G401.6 (cell line): ENCODE data around the gene OSBPL1A.

Experiments
- FAIRE-seq: peaks from 2 replicates; lab custom pipeline; 2012; peaks lifted over from hg19 to GRCh38; lab: Jason Lieb, UNC

The OSBPL1A gene

DNA sequence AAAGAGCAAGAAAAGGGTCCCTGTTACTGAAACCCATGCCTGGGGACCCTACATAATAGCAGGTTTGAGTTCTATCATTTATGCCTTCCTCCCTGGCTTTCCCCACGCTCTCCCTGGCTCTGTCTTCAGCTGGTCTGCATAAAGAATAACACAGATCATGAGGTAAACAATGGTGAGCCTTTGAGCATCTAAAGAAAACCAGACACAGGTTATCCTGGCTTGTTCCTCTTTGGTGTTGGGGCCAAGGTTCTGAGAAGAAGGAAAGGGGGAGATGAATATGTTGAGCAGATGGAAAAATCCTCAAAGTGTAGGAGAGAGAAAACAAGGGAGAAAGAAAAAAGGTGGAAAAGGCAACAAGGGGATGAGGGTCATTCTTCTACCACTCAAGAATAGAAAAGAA is 131.5 kb downstream of the OSBPL1A start:
- no peak for FAIRE-seq

DNA sequence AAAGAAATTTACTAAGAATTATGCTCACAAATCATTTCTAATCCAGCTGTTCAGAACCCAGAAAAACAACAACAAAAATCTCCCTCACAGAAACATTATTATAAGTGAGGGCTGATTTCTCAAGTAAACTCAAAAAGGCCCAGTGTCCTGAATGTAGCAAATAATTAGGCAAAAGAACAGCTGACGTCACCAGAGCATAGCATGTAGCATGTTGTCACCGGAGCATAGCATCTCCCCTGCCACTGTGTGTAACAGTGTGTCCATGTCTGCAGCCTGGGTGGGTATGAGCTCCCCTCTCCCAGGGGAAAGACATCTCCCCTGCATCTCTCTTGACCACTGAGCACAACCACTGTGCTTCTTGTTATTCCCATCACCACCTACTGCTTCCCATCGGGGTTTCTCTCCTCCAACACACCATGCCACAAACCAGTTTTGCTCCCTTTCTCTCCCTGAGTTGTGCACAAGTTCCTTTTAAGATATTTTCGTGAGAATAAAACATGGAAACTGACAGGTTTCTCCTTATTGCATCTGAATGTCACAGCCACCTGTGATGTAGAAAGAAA is 132.0 kb downstream of the OSBPL1A start:
- no peak for FAIRE-seq

DNA sequence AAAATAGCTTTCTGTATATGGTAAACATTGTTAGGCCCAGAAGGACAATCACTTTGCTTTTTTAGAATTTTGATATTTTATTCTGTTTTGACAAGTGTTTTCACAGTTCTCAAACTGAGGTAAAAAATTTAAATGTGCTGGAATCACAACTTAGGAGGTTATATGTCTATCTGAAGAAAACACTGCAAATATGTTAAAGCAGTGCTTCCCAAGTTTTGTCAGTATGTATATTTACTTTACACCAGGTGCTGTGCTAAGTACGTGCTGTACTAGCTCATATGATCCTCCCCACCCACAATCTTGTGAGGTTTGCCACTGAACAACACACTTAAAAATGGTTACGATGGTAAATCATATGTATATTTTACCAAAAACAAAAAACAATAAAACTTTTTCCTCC is 134.6 kb downstream of the OSBPL1A start:
- FAIRE-seq: no peak

DNA sequence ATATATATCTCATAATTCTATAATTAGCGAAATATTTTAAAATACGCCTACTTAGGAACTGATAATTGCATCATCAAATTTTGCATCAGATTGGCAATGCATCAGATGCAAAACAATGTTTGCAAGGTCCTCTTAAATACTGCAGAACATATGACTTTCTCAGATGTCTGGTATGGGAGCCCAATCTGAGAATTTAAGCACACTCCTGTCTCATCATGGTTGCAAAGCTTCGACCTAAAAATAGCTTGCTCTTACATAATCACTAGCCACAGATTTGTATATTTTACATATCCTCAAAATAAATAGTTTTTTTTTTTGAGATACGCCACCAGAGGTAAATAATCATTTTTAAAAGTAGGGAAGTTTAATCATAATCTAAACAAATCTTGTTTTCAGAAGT is 135.5 kb downstream of the OSBPL1A start:
- peak; percentile 40 for FAIRE-seq

DNA sequence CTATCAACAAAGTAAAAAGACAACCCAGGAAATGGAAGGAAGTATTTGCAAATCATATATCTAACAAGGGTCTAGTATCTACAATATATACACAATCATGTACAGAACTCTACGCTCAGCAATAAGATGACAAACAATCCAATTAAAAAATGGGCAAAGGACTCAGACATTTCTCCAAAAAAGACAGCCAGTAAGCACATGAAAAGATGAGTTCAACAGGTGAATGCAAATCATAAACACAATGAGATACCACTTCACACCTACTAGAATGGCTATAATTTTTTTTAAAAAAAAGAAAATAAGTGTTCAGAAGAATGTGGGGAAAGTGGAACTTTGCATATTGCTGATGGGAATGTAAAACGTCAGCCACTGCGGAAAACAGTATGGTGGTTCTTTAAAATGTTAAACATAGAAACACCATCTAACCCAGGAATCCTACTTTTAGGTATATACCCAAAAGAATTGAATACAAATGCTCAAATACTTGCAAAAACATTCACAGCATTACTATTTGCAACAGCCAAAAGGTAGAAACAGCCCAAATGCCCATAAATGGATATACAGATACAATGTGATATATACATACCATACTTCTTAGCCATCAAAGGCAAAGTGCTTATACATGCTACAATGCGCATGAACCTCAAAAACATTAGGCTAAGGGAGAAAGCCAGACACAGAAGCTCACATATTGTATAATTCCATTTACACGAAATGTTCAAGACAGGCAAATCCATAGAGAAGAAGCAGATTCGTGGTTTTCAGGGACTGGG is 137.6 kb downstream of the OSBPL1A start:
- FAIRE-seq: no peak

DNA sequence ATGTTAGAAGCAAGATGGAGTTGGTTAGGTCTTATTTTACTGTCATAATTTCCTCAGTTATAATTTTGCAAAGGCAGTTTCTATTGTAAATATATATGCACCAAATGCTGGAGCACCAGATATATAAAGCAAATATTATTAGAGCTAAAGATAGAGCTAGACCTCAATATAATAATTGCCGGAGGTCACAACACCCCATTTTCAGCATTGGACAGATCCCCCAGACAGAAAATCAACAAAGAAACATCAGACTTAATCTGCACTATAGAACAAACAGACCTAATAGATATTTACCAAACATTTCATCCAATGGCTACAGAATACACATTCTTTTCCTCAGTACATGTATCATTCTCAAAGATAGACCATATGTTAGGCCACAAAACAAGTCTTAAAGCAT is 143.6 kb downstream of the OSBPL1A start:
- no peak for FAIRE-seq

DNA sequence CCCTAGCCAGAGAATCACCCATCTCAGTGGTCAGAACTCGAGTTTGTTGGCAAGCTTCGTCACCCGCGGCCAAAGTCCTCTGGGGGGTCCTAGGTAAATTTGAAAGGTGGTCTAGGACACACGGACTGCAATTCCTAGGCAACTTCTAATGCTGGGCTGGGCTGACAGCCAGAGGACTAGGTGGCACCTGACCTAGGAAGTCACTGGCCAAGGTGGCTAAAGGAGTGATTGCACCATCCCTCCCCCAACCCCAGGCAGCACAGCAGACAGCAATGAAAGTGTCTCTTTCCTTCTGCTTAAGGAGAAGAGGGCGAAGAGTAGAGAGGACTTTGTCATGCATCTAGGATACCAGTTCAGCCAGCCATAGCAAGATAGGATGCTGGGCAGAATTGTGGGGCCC is 147.9 kb downstream of the OSBPL1A start:
- FAIRE-seq: no peak

DNA sequence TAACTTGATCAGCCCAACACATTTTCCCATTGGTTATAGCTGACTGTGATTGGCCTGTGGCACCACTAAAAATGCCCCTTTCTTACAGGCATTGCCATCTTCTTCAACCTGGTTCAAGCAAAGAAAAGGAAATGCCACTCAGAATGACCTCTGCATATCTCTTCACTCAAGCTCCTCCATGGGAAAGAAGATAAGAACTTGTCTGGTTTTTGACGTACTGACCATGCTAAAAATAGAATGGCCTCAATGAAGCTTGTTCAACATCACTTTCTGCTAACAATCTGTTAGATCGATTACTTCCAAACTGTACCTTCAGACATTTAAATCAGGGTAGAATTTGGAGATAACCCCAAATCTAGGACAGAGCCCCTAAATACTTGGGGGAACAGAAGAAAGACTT is 149.3 kb downstream of the OSBPL1A start:
- FAIRE-seq: no peak

DNA sequence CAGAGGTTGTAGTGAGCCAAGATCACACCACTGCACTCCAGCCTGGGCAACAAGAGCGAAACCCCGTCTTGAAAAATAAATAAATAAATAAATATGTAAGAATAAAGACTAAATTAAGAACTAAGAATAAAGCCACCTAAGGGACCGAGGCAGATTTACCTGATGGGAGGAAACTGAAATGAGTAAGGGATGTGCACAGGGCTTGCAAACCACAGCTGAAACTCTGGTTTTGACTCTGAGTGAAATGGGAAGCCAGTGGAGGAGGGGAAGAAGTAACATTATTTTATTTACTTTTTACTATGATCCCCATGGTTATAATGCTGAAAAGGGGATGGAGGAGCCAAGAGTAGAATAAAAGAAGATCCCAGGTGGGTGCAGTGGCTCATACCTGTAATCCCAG is 151.5 kb downstream of the OSBPL1A start:
- no peak for FAIRE-seq

DNA sequence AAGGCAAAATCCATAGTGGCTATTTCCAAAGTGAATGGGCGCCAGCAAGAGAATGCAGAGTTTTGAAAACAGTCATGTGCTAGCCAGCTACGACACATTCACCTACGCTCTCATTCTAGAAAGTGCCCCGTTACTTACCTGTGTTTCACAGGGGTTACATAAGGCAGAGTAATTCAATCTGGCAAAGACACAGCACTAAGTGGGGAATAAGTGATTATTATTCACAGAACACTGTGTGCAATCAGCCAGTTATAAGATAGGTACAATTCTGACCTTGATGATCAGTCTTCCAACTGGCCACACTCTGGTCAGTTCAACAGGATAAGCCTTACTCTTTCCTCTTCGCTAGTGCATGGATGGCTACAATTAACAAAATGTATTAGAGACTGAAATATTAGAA is 152.9 kb downstream of the OSBPL1A start:
- no peak for FAIRE-seq

DNA sequence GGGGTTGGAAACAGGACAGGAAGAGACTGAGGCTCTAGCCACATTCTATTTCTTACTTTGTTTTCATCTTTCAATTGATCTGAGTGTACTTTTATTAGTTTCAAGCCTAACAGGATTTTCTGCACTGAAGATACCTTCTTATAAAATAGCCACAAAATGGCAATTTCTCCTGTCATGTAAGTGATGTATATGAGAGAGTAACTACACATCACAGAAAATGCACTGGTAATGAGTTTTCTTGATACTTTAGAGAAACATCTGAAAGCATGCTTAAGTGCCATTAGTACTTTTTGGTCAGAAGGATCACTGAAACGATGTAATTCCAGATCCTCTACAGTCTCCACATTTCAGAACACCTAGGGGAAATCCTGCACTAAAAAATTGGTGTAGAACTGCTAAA is 153.9 kb downstream of the OSBPL1A start:
- no peak for FAIRE-seq

DNA sequence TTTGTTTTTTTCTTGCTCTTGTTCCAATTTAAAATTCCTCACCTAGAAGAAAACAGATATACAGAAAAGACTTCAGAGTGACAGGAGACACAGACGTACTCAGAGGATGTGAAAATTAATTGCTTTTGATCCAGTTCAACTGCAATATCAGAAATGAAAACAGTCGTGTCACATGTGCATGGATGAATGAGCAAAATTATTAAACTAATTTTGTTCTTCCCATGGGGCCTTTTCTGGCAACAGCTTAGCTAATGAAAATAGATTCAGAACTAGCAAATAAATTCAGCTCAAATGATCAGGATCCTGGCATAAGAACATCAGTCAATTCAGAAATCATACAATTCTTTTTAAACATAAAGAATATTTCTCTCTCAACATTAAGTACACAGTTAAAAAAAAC is 158.3 kb downstream of the OSBPL1A start:
- no peak for FAIRE-seq

DNA sequence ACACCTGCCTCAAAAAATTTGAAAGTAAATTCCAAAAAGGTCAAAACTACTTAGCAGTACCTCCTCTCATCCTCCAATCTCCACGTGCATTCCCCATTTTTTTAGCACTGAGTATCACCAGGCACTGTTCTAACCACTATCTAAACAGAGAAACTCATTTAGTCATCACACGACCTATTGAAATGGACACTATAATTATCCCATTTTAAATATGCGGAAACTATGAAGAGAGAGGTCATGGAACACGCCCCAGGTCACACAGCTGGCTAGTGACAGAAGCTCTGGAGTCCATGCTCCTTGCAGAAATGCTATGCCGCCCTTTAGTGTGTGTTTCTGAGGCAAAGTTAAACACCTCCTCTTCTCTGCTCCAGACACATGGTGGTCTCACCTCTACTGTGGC is 159.2 kb downstream of the OSBPL1A start:
- no peak for FAIRE-seq

DNA sequence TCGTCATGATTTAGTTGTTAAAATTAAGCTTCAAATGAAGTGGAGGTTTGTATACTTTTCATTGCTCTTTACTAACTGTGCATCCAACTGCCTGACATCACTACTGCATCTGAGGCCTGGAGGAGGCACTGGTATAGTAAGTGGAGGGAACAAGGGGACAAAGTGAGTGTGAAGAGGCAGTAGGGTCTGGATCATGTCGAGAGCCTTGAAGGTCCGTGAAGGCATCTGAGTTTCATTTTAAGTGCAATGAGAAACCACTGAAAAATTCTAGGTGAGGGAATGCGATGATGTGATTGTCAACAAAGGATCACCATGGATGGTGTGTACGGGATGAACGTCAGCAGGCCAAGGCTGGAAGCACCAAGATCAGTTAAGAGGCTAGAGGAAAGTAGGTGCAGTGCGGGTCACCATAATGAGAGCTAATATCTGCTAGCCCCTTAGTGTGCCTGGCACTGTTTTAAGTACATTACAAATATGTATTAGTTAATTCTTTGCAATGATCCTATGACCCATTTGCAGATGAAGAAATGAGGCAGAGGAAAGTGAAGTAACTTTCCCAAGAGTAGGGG is 162.7 kb downstream of the OSBPL1A start:
- no peak for FAIRE-seq

DNA sequence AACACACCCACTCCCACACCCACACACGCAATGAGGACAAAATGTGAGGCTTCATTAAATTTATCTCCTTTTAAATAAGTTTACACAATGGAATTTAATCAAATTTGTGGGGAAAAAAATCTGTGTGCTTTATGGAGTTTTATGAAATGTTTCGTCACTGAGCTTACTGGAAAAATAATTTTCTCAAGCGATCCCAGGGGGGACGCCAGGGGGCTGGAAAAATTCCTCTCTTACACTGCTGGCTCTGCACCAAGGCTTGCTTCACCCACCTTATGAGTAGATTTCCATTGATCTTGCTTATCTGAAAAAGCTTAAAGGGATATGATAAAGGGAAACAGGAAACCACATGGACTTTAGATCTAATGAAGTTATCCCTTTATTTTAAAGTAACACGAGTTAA is 163.3 kb downstream of the OSBPL1A start:
- FAIRE-seq: no peak

DNA sequence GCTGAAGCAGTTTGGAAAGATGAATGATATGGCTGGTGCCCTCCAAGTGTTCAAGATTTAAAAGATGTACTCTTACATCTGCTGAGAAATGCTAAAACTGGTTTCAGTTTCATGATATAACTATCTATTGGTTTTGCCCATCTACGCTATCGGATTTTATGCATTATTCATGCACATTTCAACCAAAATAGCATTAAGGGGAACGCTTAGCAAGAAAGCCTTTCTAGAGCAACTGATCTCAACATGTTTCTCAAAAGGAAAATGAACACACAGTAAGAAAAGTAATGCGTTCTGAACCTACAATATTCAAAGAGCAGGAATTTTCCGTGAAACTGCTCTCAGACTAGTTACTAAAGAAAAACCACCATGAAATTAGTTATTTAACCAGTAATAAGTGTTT is 164.8 kb downstream of the OSBPL1A start:
- no peak for FAIRE-seq

DNA sequence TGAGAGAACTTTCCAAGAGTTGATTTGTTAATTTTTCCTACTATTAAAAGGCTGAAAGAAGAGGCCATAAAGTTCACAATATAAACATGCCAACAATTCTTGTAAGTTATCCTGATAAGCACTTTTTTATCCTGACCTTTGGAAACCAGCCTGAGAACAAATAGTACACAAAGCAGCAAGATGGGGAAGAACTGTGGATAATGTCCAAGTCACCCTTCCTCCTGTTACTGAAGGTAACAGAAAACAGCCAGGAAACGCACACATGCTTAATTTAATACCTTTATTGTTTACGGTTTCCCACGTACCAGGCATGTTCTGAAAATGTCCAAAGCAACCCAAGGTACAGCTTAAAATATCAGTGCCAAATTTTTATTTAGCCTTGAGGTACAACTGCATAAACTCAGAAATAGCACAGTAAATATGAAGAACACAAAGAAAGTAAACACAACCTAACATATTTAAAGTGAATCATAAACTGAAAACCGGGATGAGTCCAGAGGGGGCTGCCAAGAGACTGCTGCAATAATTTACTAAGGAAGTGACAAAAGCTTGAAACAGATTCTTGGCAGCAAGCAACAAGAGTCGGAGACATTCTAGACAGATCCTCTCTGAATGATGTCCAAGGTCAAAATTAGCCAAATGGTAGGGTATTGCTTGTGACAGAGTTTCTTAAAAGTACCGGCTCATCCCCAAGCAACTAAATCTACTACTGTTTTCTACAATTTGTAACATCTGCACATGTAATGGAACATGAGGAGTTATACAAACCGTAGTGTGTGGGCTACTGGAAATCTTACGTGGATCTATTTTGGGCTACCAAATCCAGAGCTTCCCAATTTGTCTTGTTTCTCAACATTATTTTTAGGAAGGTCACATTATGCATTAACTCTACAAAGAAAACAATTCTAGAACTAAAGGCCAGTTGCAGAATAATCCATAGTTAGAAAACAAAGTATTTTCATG is 165.6 kb downstream of the OSBPL1A start:
- FAIRE-seq: no peak

DNA sequence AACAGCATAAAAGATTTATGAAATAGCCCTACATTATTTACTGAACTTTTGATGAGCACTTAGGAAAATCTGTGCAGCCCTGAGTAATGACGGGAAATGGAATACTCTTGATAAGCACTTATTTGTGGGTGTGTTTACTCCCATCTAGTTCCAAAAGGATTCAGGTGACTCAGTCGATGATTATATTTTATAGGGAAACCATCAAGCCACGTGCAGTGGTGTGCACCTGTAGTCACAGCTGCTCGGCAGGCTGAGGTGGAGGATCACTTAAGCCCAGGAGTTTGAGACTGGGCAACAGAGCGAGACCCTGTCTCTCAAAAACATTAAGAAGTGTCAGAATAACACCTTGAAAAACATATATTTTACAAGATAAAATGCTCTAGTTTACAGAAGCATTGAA is 166.9 kb downstream of the OSBPL1A start:
- FAIRE-seq: no peak

DNA sequence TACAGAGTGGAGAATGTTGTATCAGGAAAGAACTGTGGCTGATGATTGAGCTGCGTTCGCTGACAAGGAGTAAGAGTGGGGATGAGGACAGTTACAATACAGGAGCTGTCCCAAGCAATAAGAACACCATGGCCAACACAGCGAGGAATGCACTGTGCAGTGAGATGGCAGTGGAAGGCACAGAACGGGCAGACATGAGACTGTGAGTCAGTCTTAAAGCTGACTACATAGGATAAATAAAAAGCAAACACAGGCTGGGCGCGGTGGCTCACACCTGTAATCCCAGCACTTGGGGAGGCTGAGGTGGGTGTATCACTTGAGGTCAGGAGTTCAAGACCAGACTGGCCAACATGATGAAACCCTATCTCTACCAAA is 169.0 kb downstream of the OSBPL1A start:
- FAIRE-seq: no peak

DNA sequence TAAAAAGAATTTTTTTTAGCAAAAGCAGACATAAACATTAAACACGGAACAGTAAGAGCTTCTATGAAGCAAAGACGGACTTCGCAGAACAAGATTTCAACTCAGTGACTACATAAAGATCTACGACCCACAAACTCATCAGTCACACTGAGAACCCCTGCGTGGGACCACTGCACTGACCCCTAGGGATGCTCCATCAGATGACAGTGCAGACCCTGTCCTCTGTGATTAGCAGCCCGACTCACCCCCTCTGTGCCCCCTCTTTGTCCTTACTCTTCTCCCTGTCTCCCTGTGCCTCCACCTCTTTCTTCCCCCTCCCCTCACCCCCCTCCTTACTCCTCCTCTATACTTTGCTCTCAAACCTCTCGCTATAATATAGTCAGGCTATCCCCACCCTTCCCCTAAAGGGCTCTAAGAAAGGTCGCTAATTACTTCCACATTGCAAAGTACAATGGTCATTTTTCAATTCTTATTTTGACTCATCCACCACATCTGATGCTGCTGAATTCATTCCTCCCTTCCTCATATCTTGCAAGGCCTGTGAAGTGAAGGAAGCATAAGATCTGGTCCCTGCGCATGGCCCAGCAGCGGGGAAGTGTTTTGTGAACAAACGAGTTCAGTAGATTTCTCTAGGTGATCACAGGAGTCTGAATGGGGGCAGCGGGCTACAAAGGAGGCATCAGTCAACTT is 169.5 kb downstream of the OSBPL1A start:
- FAIRE-seq: no peak

DNA sequence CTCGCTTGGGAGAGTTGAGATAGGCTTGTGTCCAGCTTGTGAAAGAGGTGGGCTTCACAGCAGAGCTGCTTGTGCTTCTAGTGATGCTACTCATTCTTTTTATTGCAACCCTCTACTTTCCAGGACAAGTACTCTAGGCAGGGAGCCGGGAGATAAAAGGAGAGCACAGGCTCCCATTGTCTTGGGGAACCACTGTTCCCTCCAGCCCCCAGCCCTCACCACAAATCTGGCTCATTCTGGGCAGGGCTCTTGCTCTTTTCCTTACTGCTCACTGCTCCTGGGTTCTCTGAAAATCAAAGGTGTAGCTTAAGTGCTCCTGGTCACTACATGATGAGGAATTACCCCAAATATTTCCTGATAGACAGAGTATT is 177.3 kb downstream of the OSBPL1A start:
- FAIRE-seq: no peak

DNA sequence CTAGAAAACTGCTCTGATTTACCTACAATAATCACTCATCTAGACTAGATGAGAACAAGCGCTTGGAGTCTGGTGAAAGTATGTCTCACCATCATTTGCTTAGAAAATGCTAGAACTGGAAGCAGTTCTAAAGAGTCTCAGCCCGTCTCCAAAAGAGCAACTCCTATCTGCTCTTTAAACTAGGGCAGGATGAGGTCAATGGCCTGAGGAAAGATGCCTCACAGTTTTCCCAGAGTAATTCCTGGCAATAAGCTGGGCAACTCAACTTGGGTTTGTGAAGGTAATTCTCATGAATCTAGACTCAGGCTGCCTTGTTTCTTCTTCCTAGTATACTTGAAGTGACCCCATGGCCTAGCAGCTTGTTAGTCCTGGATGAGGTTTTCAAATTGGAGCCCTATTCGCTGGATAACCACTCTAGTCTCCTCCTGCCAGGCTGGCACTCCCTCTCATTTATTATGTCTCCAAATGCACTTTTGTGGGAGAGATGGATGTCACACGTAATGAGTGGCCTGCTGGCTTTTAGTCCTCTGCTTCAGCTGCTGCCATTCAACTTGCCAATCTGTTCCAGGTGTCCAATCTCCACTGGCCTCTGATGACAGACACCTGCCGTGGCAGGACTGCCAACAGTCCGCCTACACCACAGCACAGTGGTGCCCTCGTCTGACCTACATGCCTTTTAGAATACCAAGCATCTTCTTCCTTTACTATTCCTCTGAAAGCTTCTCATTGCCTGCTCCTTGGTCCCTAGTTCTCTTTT is 177.9 kb downstream of the OSBPL1A start:
- FAIRE-seq: no peak
